HEK293T (cell line): ENCODE results near the gene SLC6A12.
"Not testable (repeated sequence)": the region's sequence is repeated elsewhere in the genome, so short reads cannot be mapped to it uniquely, and the experiment has no call there.

Experiments used
- CTCF ChIA-PET: fragments of 350-600 bp; formaldehyde crosslinking; extraction: SDS; loops from one replicate; lab custom pipeline; 2021; ENCODE audit warnings: antibody characterized with exemption, inconsistent platforms; lab: Yijun Ruan, JAX
- POLR2A ChIA-PET: fragments of 350-600 bp; formaldehyde crosslinking; extraction: SDS; loops from one replicate; lab custom pipeline; 2020; ENCODE audit warnings: antibody characterized with exemption, inconsistent platforms; lab: Yijun Ruan, JAX
- DNase-seq: peaks from one replicate; pipeline ENCODE4 v3.0.0; 2012; ENCODE audit warnings: mixed read lengths; ENCODE audit errors: extremely low spot score
- ARNT ChIP-seq: fragments of 450-650 bp; IDR thresholded peaks from 2 replicates; pipeline ENCODE4 v1.6.1; 2017; ENCODE audit warnings: mild to moderate bottlenecking
- BHLHE40 ChIP-seq: fragments of 450-650 bp; IDR thresholded peaks from 2 replicates; pipeline ENCODE4 v1.6.1; 2016; ENCODE audit warnings: mild to moderate bottlenecking, moderate library complexity, borderline replicate concordance
- CTBP1 ChIP-seq: fragments of 450-650 bp; IDR thresholded peaks from 2 replicates; pipeline ENCODE4 v1.6.1; 2016; ENCODE audit warnings: borderline replicate concordance
- ELF4 ChIP-seq: fragments of 450-650 bp; IDR thresholded peaks from 2 replicates; pipeline ENCODE4 v1.6.1; 2017; ENCODE audit warnings: antibody characterized with exemption
- FOXA1 ChIP-seq: fragments of 450-650 bp; IDR thresholded peaks from 2 replicates; pipeline ENCODE4 v1.6.1; 2016; ENCODE audit warnings: mild to moderate bottlenecking
- FOXK2 ChIP-seq: fragments of 450-650 bp; IDR thresholded peaks from 2 replicates; pipeline ENCODE4 v1.6.1; 2016; ENCODE audit warnings: mild to moderate bottlenecking
- FOXM1 ChIP-seq: fragments of 450-650 bp; IDR thresholded peaks from 2 replicates; pipeline ENCODE4 v1.6.1; 2017; ENCODE audit warnings: mild to moderate bottlenecking, borderline replicate concordance
- HDGF ChIP-seq: fragments of 450-650 bp; IDR thresholded peaks from 2 replicates; pipeline ENCODE4 v1.6.1; 2017; ENCODE audit warnings: antibody characterized with exemption, borderline replicate concordance
- L3MBTL2 ChIP-seq: fragments of 450-650 bp; conservative IDR thresholded peaks from 2 replicates; pipeline ENCODE4 v1.6.1; 2016; ENCODE audit warnings: mild to moderate bottlenecking
- LEF1 ChIP-seq: fragments of 450-650 bp; IDR thresholded peaks from 2 replicates; pipeline ENCODE4 v1.6.1; 2017; ENCODE audit warnings: mild to moderate bottlenecking, borderline replicate concordance
- NFRKB ChIP-seq: fragments of 450-650 bp; IDR thresholded peaks from 2 replicates; pipeline ENCODE4 v1.6.1; 2016; ENCODE audit warnings: mild to moderate bottlenecking, moderate library complexity
- SP1 ChIP-seq: fragments of 450-650 bp; IDR thresholded peaks from 2 replicates; pipeline ENCODE4 v1.6.1; 2017
- SUZ12 ChIP-seq: fragments of 450-650 bp; IDR thresholded peaks from 2 replicates; pipeline ENCODE4 v1.6.1; 2016; ENCODE audit warnings: mild to moderate bottlenecking
- TARDBP ChIP-seq: fragments of 450-650 bp; IDR thresholded peaks from 2 replicates; pipeline ENCODE4 v1.6.1; 2016
- ZNF384 ChIP-seq: fragments of 450-650 bp; IDR thresholded peaks from 2 replicates; pipeline ENCODE4 v1.6.1; 2016
- TF ChIP-seq, protein P1 (sequence below): fragments of 450-650 bp; IDR thresholded peaks from 2 replicates; pipeline ENCODE4 v1.6.1; 2016

Gene SLC6A12

DNA sequence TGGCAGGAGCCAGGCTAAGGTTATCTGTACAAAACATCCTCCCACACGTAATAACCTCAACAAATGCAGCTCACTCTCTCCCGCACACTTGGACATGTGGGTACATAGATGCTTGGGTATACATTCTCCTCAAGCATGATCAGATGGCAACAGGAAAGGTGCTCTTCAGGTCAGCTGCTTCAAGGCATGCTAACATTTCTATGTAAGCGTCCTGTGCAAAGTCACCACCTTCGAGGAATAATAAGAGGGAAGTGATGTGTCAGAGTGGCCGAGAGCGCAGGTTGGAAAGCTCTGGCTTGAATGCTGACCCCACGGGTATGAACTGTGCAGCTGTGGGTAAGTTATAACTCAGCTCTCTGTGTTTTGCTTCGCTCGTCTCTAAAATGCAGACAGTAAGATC is 24.2 kb upstream of the SLC6A12 start:
- ChIA-PET POLR2A (no interaction called here), CTCF (no interaction called here)
- DNase-seq, result no peak
- TF ChIP-seq ELF4, result no peak
- TF ChIP-seq BHLHE40, result no peak
- no peak for TF ChIP-seq ARNT
- TF ChIP-seq SP1, result no peak
- no peak for TF ChIP-seq FOXA1
- TF ChIP-seq, protein P1, sequence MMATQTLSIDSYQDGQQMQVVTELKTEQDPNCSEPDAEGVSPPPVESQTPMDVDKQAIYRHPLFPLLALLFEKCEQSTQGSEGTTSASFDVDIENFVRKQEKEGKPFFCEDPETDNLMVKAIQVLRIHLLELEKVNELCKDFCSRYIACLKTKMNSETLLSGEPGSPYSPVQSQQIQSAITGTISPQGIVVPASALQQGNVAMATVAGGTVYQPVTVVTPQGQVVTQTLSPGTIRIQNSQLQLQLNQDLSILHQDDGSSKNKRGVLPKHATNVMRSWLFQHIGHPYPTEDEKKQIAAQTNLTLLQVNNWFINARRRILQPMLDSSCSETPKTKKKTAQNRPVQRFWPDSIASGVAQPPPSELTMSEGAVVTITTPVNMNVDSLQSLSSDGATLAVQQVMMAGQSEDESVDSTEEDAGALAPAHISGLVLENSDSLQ, result no peak
- TF ChIP-seq L3MBTL2, result no peak
- no peak for TF ChIP-seq LEF1
- TF ChIP-seq FOXK2, result no peak
- no peak for TF ChIP-seq FOXM1
- TF ChIP-seq HDGF, result no peak
- TF ChIP-seq ZNF384, result no peak
- TF ChIP-seq SUZ12, result no peak
- no peak for TF ChIP-seq CTBP1
- no peak for TF ChIP-seq TARDBP
- no peak for TF ChIP-seq NFRKB

DNA sequence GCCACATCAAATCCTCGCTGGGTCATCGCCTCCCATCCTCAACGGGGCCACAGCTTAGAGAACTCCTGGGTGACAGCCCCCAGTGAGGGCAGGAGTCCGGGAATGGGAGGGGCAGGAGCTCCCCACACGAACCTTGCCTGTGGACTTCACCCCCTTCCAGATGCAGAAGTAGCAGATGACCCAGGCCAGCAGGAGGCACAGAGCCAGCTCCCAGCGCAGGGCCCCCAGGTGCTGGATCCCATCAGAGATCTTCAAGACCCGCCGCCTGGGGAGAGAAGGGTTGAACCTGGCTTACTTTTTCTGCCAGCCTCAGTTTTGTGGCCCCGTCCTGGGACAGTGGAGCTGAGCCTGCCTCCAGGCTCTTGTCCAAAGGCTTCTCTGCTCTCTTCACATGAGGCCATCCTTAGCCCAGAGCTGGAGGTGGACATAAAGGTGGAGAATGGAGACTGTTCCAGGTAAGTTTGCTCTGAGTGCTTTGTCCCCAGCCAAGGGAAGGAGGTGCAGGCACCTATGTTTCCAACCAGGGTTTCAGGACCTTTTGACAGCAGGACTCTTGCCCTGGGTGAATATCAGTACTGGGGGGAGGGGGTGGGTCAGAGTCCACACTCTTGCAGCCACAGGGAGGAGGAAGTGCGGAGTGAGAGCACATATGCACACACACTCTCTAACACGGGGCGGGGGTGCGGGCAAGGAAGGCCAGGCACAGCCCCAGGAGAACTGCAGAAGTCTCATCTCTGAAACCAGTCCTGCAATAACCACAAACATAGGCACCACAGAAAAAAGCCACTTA is 23.3 kb upstream of the SLC6A12 start:
- POLR2A ChIA-PET, result no interaction called here
- no peak for TF ChIP-seq NFRKB
- no peak for TF ChIP-seq ARNT
- DNase-seq, result no peak
- CTCF ChIA-PET, result interaction anchor here (1.0 kb wide), 1 partner anchor 17 kb away, joined by 3 read pairs; no protein-coding TSS in a partner anchor

DNA sequence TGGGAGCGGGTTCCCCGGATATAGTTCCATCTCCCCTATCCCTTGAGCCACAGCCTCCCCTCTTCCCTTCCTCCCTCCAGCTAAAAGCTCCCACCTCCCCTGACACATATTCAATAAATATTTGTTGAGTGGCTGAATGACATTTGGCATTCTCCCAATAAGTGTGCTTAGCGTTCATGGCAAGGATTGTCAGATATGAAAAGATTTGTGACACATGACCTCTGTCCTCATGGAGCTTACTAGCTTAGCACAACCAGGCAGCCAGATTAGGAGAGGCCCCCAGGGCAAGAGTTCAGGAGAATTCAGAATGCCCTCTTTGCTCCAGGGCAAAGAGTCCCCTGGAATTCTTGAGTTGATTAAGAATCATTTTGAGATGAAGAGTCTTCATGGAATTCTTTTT is 22.5 kb upstream of the SLC6A12 start:
- POLR2A ChIA-PET, result no interaction called here
- no peak for DNase-seq
- no peak for TF ChIP-seq FOXK2
- TF ChIP-seq LEF1, result no peak
- TF ChIP-seq L3MBTL2, result no peak
- no peak for TF ChIP-seq TARDBP
- no peak for TF ChIP-seq BHLHE40
- TF ChIP-seq ARNT, result no peak
- TF ChIP-seq FOXM1, result no peak
- TF ChIP-seq ZNF384, result no peak
- no peak for TF ChIP-seq SP1
- CTCF ChIA-PET, result interaction anchor here (1.0 kb wide), 1 partner anchor 17 kb away, joined by 3 read pairs; no protein-coding TSS in a partner anchor

DNA sequence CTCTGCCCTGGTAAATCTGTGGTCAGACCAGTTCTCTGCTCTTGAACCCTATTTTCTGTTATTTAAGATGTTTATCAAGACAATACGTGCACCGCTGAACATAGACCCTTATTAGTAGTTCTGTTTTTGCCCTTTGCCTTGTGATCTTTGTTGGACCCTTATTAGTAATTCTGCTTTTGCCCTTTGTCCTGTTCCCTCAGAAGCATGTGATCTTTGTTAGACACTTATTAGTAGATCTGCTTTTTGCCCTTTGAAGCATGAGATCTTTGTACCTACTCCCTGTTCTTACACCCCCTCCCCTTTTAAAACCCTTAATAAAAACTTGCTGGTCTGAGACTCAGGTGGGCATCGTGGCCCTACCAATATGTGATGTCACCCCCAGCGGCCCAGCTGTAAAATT is 22.0 kb upstream of the SLC6A12 start:
- POLR2A ChIA-PET, DNase-seq: not testable (repeated sequence)
- CTCF ChIA-PET, result interaction anchor here (1.0 kb wide), 1 partner anchor 16 kb away, joined by 3 read pairs; no protein-coding TSS in a partner anchor

DNA sequence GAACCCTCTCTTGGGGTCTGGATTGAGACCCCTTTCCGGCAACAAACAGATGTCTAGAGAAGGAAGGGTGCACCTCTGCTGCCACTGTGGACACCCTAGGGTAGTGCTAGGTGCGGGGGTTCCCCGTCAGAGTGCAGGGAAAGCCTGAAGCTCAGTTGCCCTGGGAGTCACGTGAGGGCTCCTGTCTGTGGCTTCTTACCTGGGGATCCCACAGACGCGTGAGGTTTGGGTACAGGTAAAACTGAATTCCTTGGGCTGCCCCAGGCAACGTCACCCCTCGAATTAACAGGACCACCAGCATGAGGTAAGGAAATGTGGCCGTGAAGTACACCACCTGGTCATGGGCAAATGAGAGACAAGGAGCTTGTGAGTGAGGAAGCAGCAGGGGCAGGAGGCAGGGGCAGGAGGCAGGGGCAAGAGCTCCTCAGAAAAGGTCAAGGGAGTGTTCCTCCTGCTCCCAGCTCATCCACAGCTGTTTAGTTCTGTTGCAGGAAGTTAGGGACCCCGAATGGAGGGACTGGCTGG is 21.0 kb upstream of the SLC6A12 start:
- no peak for DNase-seq
- CTCF ChIA-PET, result interaction anchor here (1.0 kb wide), 1 partner anchor 16 kb away, joined by 3 read pairs; no protein-coding TSS in a partner anchor
- TF ChIP-seq, protein P1, result no peak
- TF ChIP-seq HDGF (no peak), L3MBTL2 (no peak), NFRKB (no peak), FOXA1 (no peak), SUZ12 (no peak), ARNT (no peak), ELF4 (no peak), LEF1 (no peak), CTBP1 (no peak), BHLHE40 (no peak)
- POLR2A ChIA-PET, result no interaction called here

DNA sequence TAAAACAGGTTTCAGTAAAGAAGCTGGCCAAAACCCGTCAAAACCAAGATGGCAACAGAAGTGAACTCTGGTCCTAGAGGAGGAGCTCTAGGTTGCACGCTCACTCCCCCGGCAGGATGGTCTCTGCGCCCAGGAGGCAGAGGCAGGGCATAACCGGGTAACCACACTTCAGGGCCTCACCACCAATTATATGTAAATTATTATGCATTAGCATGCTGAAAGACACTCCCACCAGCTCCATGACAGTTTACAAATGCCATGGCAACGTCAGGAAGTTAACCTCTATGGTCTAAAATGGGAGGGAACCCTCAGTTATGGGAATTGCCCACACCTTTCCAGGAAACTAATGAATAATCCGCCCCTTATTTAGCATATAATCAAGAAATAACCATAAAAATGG is 20.1 kb upstream of the SLC6A12 start:
- TF ChIP-seq TARDBP (no peak), SUZ12 (no peak), ELF4 (no peak), SP1 (no peak), FOXA1 (no peak), HDGF (no peak), FOXK2 (no peak), LEF1 (no peak), ZNF384 (no peak), BHLHE40 (no peak), ARNT (no peak), FOXM1 (no peak), CTBP1 (no peak)
- TF ChIP-seq, protein P1, result no peak
- CTCF ChIA-PET, result interaction anchor here (1.5 kb wide), 1 partner anchor 13 kb away, joined by 6 read pairs; no protein-coding TSS in a partner anchor
- DNase-seq, result no peak
- POLR2A ChIA-PET, result no interaction called here
